Endothelial cell of umbilical vein (primary cell): ENCODE results near the gene C1R. TPM values are rescaled to one million over a fixed set of nuclear protein-coding genes. Genes with fewer than 3 reads are reported as not detected.

Experiments used
- BruUV-seq: library from RNA; stranded (reverse); fragments of 400-500 nt; replicated peaks from 2 replicates; lab custom pipeline; 2021; lab: Mats Ljungman, UMichigan
- CTCF ChIA-PET: fragments of 300-600, 350-600 bp; sonication (Branson Sonifier 250); formaldehyde crosslinking; loops from one replicate; lab custom pipeline; 2021; ENCODE audit warnings: antibody characterized with exemption, inconsistent platforms; lab: Charles Lee
- POLR2A ChIA-PET: fragments of 300-600, 350-600 bp; sonication (Branson Sonifier 250); formaldehyde crosslinking; loops from one replicate; lab custom pipeline; 2021; ENCODE audit warnings: antibody characterized with exemption, inconsistent platforms; lab: Charles Lee
- DNase-seq: peaks from one replicate; pipeline ENCODE4 v3.0.0-alpha.2; 2011; ENCODE audit warnings: low read depth, low spot score
- FAIRE-seq: peaks from 2 replicates; lab custom pipeline; 2011; peaks lifted over from hg19 to GRCh38; lab: Jason Lieb, UNC
- H2AFZ ChIP-seq: 2 replicates; pipeline ENCODE4 v1.6.0; 2012; ENCODE audit warnings: low read depth, low read length, control low read depth, inconsistent platforms
- H3K27ac ChIP-seq: 2 replicates; pipeline ENCODE4 v1.5.1; 2011; ENCODE audit warnings: low read depth, mild to moderate bottlenecking, control low read depth, low read length, moderate library complexity; ENCODE audit not compliant: insufficient read depth
- H3K27me3 ChIP-seq, 2 experiments: 2 replicates each; pipeline versions ENCODE4 v1.6.0 to v1.6.1; 2011; ENCODE audit warnings: low read length in 2 of 2, mixed read lengths in 1 of 2; ENCODE audit not compliant: control insufficient read depth in 2 of 2, insufficient read depth in 2 of 2
- H3K36me3 ChIP-seq, 2 experiments: 2 replicates in 1 of 2; 3 replicates in 1 of 2; pipeline ENCODE4 v1.5.1; 2011; ENCODE audit warnings: low read length in 2 of 2, mild to moderate bottlenecking in 1 of 2, moderate library complexity in 1 of 2; ENCODE audit not compliant: control insufficient read depth in 2 of 2, insufficient read depth in 2 of 2; ENCODE audit errors: extremely low read depth in 1 of 2
- H3K4me1 ChIP-seq: 3 replicates; pipeline ENCODE4 v1.5.1; 2011; ENCODE audit warnings: mild to moderate bottlenecking, low read length; ENCODE audit not compliant: control insufficient read depth, insufficient read depth; ENCODE audit errors: extremely low read depth
- H3K4me2 ChIP-seq: 2 replicates; pipeline ENCODE4 v1.6.1; 2011; ENCODE audit warnings: low read length, control low read depth, mixed read lengths; ENCODE audit not compliant: insufficient read depth
- H3K4me3 ChIP-seq, 3 experiments: fragments of 200-600 bp in 1 of 3; sonication (generic), shearing (Covaris generic) in 1 of 3; replicated peaks in 1 of 3; 2 replicates each; pipeline ENCODE4 v1.5.1; 2011 to 2016; ENCODE audit warnings: control low read depth in 3 of 3, low read length in 3 of 3, mild to moderate bottlenecking in 2 of 3, inconsistent platforms in 1 of 3, low read depth in 1 of 3, moderate library complexity in 1 of 3; ENCODE audit not compliant: insufficient read depth in 1 of 3
- H3K79me2 ChIP-seq: 2 replicates; pipeline ENCODE4 v1.6.0; 2012; ENCODE audit warnings: low read length, inconsistent platforms; ENCODE audit not compliant: control insufficient read depth, insufficient read depth
- H3K9ac ChIP-seq: replicated peaks from 2 replicates; pipeline ENCODE3; 2011; ENCODE audit warnings: low read length, control low read depth; ENCODE audit not compliant: insufficient read depth; ENCODE audit errors: extremely low read depth
- H3K9me1 ChIP-seq: replicated peaks from 3 replicates; pipeline ENCODE4 v1.6.0; 2011; ENCODE audit warnings: mild to moderate bottlenecking, low read length; ENCODE audit not compliant: control insufficient read depth, insufficient read depth; ENCODE audit errors: extremely low read depth
- H3K9me3 ChIP-seq: replicated peaks from 2 replicates; pipeline ENCODE4 v1.5.1; 2012; ENCODE audit warnings: low read length, inconsistent platforms; ENCODE audit not compliant: control insufficient read depth, insufficient read depth
- H4K20me1 ChIP-seq: replicated peaks from 2 replicates; pipeline ENCODE3; 2011; ENCODE audit warnings: mild to moderate bottlenecking, low read length; ENCODE audit not compliant: control insufficient read depth, insufficient read depth; ENCODE audit errors: extremely low read depth
- EZH2 ChIP-seq: IDR thresholded peaks from 2 replicates; pipeline ENCODE4 v1.6.1; 2012; ENCODE audit warnings: borderline replicate concordance, low read depth, mild to moderate bottlenecking, moderate library complexity, low read length, inconsistent platforms; ENCODE audit not compliant: severe bottlenecking
- FOS ChIP-seq: IDR thresholded peaks from 2 replicates; pipeline ENCODE4 v1.6.1; 2011; ENCODE audit warnings: mild to moderate bottlenecking, low read length, moderate library complexity, borderline replicate concordance; ENCODE audit not compliant: insufficient read depth
- GATA2 ChIP-seq: IDR thresholded peaks from 2 replicates; pipeline ENCODE4 v1.7.0; 2011; ENCODE audit warnings: low read depth, mild to moderate bottlenecking, moderate library complexity, mixed read lengths, low read length; ENCODE audit not compliant: insufficient read length, insufficient read depth
- JUN ChIP-seq: IDR thresholded peaks from 2 replicates; pipeline ENCODE4 v1.6.1; 2011; ENCODE audit warnings: borderline replicate concordance, low read depth; ENCODE audit not compliant: insufficient read length, insufficient read depth
- MYC ChIP-seq: IDR thresholded peaks from one replicate; pipeline ENCODE4 v1.6.1; 2011; ENCODE audit warnings: mild to moderate bottlenecking, low read depth, low read length
- POLR2A ChIP-seq: IDR thresholded peaks from 2 replicates; pipeline ENCODE4 v1.6.1; 2012; ENCODE audit warnings: low read depth, mild to moderate bottlenecking, control low read depth, low read length
- POLR2AphosphoS5 ChIP-seq: IDR thresholded peaks from 2 replicates; pipeline ENCODE4 v1.6.1; 2012; ENCODE audit warnings: low read depth, mild to moderate bottlenecking, control low read depth, low read length, moderate library complexity; ENCODE audit not compliant: insufficient read depth
- dilution Hi-C: fragments of 300-500 bp; cut with MboI; formaldehyde crosslinking; loops from one replicate; pipeline ENCODE4 v1.15.0; 2019; ENCODE audit warnings: low sequenced_read_pairs; ENCODE audit not compliant: extremely low pct_ligation_motif_present
- intact Hi-C: fragments of 100-400 bp; cut with micrococcal nuclease; formaldehyde crosslinking; loops from one replicate; pipeline ENCODE4 v1.10.0; 2022
- polyA plus RNA-seq, 4 experiments: library from polyadenylated mRNA; depleted of rRNA in 3 of 4; stranded (reverse) in 3 of 4; unstranded in 1 of 4; fragments of >200 nt; gene quantifications; 2 replicates each; pipeline versions ENCODE4 v1.2.1 to v1.2.3, GENCODE V29; 2011 to 2012; ENCODE audit warnings: missing spikeins in 1 of 4
- total RNA-seq: library from RNA; stranded (reverse); gene quantifications from 2 replicates; pipeline ENCODE4 v1.2.3, GENCODE V29; 2021
- TF ChIP-seq, protein P1 (sequence below): IDR thresholded peaks from 2 replicates; pipeline ENCODE4 v1.6.1; 2011; ENCODE audit not compliant: insufficient read depth, insufficient read length
- TF ChIP-seq, protein P2 (sequence below), 2 donors: IDR thresholded peaks; 1 replicate in 1 of 2; 2 replicates in 1 of 2; pipeline ENCODE4 v1.5.1; 2011; ENCODE audit warnings: low read length in 2 of 2, mild to moderate bottlenecking in 2 of 2, moderate library complexity in 2 of 2, control low read depth in 1 of 2, inconsistent platforms in 1 of 2, low read depth in 1 of 2; ENCODE audit not compliant: insufficient read depth in 1 of 2; ENCODE audit errors: extremely low read depth in 1 of 2

The C1R gene
- total and polyA plus RNA-seq, 2 donors (not counting 3 experiments of a cell fraction or from before 2014, with no cell fraction given): 3.6 to 5.8 TPM

DNA sequence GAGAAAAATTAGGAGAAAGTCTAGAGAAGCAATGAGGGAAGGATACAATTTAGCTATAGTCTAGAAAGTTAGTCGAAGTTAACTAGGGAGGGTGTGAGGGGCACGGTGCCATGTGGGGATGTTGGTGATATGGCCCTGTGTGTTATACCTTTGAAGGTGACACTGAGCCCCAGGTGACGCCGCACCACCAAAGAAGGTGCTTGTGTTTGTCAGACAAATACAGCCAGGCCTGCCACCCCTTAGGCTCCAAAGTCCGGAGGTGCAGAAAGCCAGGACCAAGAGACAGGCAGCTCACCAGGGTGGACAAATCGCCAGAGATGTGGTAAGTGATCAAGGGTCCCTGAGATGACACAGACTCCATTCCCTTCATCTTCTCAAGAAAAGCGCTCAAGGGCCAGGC lies 30.6 kb downstream of the C1R start:
- Histone ChIP-seq H3K27ac (no peak overlapping the region), H2AFZ (no peak overlapping the region), H3K4me1 (no peaks in the 10 kb centered on the region), H3K9me3 (no peaks in the 10 kb centered on the region), H3K79me2 (no peaks in the 10 kb centered on the region), H3K4me2 (no peak overlapping the region), H3K9me1 (no peaks in the 10 kb centered on the region), H3K36me3 (no peaks in the 10 kb centered on the region), H4K20me1 (no peaks in the 10 kb centered on the region), H3K9ac (no peak overlapping the region), H3K27me3 (peaks cover 20 to 26% of the 10 kb centered on the region in 2 experiments), H3K4me3 (no peak overlapping the region)
- FAIRE-seq (no peak), DNase-seq (no peak)
- BruUV-seq: no TSS peak
- no peak for TF ChIP-seq GATA2
- no peak for TF ChIP-seq MYC
- TF ChIP-seq POLR2AphosphoS5: no peak
- TF ChIP-seq JUN: no peak
- TF ChIP-seq POLR2A: no peak
- TF ChIP-seq EZH2: no peak
- no peak for TF ChIP-seq FOS
- TF ChIP-seq, protein P1, sequence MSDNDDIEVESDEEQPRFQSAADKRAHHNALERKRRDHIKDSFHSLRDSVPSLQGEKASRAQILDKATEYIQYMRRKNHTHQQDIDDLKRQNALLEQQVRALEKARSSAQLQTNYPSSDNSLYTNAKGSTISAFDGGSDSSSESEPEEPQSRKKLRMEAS: no peak
- TF ChIP-seq, protein P2, sequence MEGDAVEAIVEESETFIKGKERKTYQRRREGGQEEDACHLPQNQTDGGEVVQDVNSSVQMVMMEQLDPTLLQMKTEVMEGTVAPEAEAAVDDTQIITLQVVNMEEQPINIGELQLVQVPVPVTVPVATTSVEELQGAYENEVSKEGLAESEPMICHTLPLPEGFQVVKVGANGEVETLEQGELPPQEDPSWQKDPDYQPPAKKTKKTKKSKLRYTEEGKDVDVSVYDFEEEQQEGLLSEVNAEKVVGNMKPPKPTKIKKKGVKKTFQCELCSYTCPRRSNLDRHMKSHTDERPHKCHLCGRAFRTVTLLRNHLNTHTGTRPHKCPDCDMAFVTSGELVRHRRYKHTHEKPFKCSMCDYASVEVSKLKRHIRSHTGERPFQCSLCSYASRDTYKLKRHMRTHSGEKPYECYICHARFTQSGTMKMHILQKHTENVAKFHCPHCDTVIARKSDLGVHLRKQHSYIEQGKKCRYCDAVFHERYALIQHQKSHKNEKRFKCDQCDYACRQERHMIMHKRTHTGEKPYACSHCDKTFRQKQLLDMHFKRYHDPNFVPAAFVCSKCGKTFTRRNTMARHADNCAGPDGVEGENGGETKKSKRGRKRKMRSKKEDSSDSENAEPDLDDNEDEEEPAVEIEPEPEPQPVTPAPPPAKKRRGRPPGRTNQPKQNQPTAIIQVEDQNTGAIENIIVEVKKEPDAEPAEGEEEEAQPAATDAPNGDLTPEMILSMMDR (IDR thresholded peaks at IDR 0.05; ENCODE audit: extremely low read depth in 1 of 2, insufficient read depth in 1 of 2, low read depth in 1 of 2, low read length in 2 of 2): no peak
- dilution Hi-C loops (no loop called here), intact Hi-C loops (no loop called here)
- POLR2A ChIA-PET: no interaction called here
- CTCF ChIA-PET: interaction anchor here (2.5 to 4.3 kb wide), 2 partner anchors 47 to 52 kb away, joined by 9 to 21 read pairs; partner anchors contain the start of gene C1RL
